GM21390 (cell line): ENCODE data around the gene C2CD2.

Experiments used
- ATAC-seq: cut with Tn5 transposase; IDR thresholded peaks from one replicate; pipeline ENCODE4 v1.9.1; 2021; ENCODE audit not compliant: unreplicated experiment

C2CD2 gene

GRCh38 chr21:41869771-41870170, 84.0 kb downstream of the C2CD2 start:
- no peak for ATAC-seq

GRCh38 chr21:41868062-41868710, 85.6 kb downstream of the C2CD2 start:
- peak; percentile 55 for ATAC-seq

GRCh38 chr21:41867313-41867712, 86.5 kb downstream of the C2CD2 start:
- ATAC-seq = no peak

GRCh38 chr21:41866274-41866809, 87.5 kb downstream of the C2CD2 start:
- no peak for ATAC-seq

GRCh38 chr21:41865002-41865777, 88.6 kb downstream of the C2CD2 start:
- peak; percentile 53 for ATAC-seq

- ATAC-seq = no peak
These were observed 89.4 kb downstream of the C2CD2 start for GRCh38 chr21:41864311-41865001.

- no peak for ATAC-seq
These were observed 90.4 kb downstream of the C2CD2 start for GRCh38 chr21:41863439-41863740.

- ATAC-seq = no peak
These were observed 91.8 kb downstream of the C2CD2 start for GRCh38 chr21:41861987-41862386.

- ATAC-seq = no peak
These were observed 92.6 kb downstream of the C2CD2 start for GRCh38 chr21:41861255-41861654.

- ATAC-seq = no peak
These were observed 94.4 kb downstream of the C2CD2 start for GRCh38 chr21:41859297-41859980.

- no peak for ATAC-seq
These were observed 95.1 kb downstream of the C2CD2 start for GRCh38 chr21:41858466-41859296.

GRCh38 chr21:41857771-41858300, 96.0 kb downstream of the C2CD2 start:
- ATAC-seq = no peak

- no peak for ATAC-seq
These were observed 97.2 kb downstream of the C2CD2 start for GRCh38 chr21:41856572-41856971.

GRCh38 chr21:41854426-41854995, 99.3 kb downstream of the C2CD2 start:
- ATAC-seq = no peak

GRCh38 chr21:41852929-41853320, 100.9 kb downstream of the C2CD2 start:
- ATAC-seq = no peak

GRCh38 chr21:41852151-41852928, 101.5 kb downstream of the C2CD2 start:
- no peak for ATAC-seq

- ATAC-seq = no peak
These were observed 102.6 kb downstream of the C2CD2 start for GRCh38 chr21:41851090-41851790.

GRCh38 chr21:41850085-41850484, 103.7 kb downstream of the C2CD2 start:
- ATAC-seq = no peak
